NCI-H1105 treated with DMSO at 0.1 percent for 48 hours (cell line): ENCODE results near the gene PRKG1.
"Not testable (repeated sequence)": the region's sequence is repeated elsewhere in the genome, so short reads cannot be mapped to it uniquely, and the experiment has no call there.

Experiments used
- DNase-seq: peaks from one replicate; lab custom pipeline; 2025; lab: John Stamatoyannopoulos, UW

Gene PRKG1

GRCh38 chr10:51227897-51228713, 153.8 kb downstream of the PRKG1 start:
- no peak for DNase-seq

- no peak for DNase-seq
These were observed 154.4 kb downstream of the PRKG1 start for GRCh38 chr10:51228714-51229100.

GRCh38 chr10:51230887-51231585, 156.7 kb downstream of the PRKG1 start:
- no peak for DNase-seq

GRCh38 chr10:51231754-51232153, 157.5 kb downstream of the PRKG1 start:
- no peak for DNase-seq

GRCh38 chr10:51233337-51234100, 159.2 kb downstream of the PRKG1 start:
- DNase-seq, result no peak

- DNase-seq, result no peak
These were observed 161.6 kb downstream of the PRKG1 start for GRCh38 chr10:51235865-51236264.

GRCh38 chr10:51239006-51239405, 164.7 kb downstream of the PRKG1 start:
- DNase-seq, result no peak

GRCh38 chr10:51241461-51241860, 167.2 kb downstream of the PRKG1 start:
- DNase-seq, result no peak

- DNase-seq, result no peak
These were observed 168.1 kb downstream of the PRKG1 start for GRCh38 chr10:51242393-51242792.

GRCh38 chr10:51244309-51244708, 170.0 kb downstream of the PRKG1 start:
- DNase-seq, result no peak

- no peak for DNase-seq
These were observed 170.6 kb downstream of the PRKG1 start for GRCh38 chr10:51244748-51245490.

GRCh38 chr10:51246156-51246555, 171.9 kb downstream of the PRKG1 start:
- no peak for DNase-seq

GRCh38 chr10:51250278-51250920, 176.1 kb downstream of the PRKG1 start:
- no peak for DNase-seq

- DNase-seq, result no peak
These were observed 176.8 kb downstream of the PRKG1 start for GRCh38 chr10:51251110-51251509.

- DNase-seq, result no peak
These were observed 181.1 kb downstream of the PRKG1 start for GRCh38 chr10:51255381-51255780.

GRCh38 chr10:51257511-51258248, 183.4 kb downstream of the PRKG1 start:
- DNase-seq, result no peak

- DNase-seq, result no peak
These were observed 186.1 kb downstream of the PRKG1 start for GRCh38 chr10:51260376-51260775.

- no peak for DNase-seq
These were observed 192.2 kb downstream of the PRKG1 start for GRCh38 chr10:51266496-51266895.

- DNase-seq, result not testable (repeated sequence)
These were observed 193.8 kb downstream of the PRKG1 start for GRCh38 chr10:51267980-51268570.

GRCh38 chr10:51269821-51270220, 195.5 kb downstream of the PRKG1 start:
- no peak for DNase-seq
